Fibroblast of villous mesenchyme (primary cell): ENCODE data around the gene PGC. TPM values are rescaled to one million over a fixed set of nuclear protein-coding genes. Genes with fewer than 3 reads are reported as not detected.
A peak's percentile ranks its signal among the peaks of the same experiment; 100 is the strongest.

Experiments
- DNase-seq: peaks from one replicate; pipeline ENCODE4 v3.0.0-alpha.2; 2010; ENCODE audit warnings: low read depth
- H3K4me3 ChIP-seq: 2 replicates; pipeline ENCODE4 v1.5.1; 2011; ENCODE audit warnings: low read depth, mild to moderate bottlenecking, low read length
- CTCF ChIP-seq: IDR thresholded peaks from 2 replicates; pipeline ENCODE4 v1.5.1; 2012; ENCODE audit warnings: low read depth, mild to moderate bottlenecking, low read length; ENCODE audit not compliant: insufficient read depth
- total RNA-seq: library from RNA; depleted of rRNA; stranded (reverse); fragments of >200 nt; gene quantifications from 2 replicates; pipeline ENCODE4 v1.2.3, GENCODE V29; 2012

Gene PGC
- total RNA-seq, 1 donor, result not detected

DNA sequence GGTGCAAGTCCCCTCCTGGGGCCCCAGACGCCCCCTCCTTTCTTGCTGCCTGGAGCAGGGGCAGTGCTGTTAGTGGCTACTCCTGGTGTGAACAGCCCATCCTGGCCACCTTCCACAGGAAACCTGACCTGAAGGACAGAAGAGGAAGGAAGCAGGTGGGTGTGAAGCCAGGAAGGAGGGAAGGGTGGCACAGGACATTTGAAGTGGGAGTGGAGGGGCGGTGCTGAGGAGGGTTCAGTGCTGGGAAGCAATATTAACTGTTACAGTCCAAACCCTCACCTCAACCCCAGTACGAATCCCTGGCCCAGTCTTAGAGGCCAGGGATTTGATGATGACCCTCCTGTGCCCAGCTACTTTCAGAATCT, 34.2 kb upstream of the PGC start:
- no peak for TF ChIP-seq CTCF
- H3K4me3 ChIP-seq, result peak overlapping the region; percentile 78
- DNase-seq, result no peak

- no peak for TF ChIP-seq CTCF
- peak; percentile 16 for DNase-seq
- H3K4me3 ChIP-seq, result peak within 1 kb of the TSS; percentile 78
These were observed 33.6 kb upstream of the PGC start, which contains the start of gene PRICKLE4 for GRCh38 chr6:41780551-41781365. Gene PRICKLE4, plus strand, starts transcription at chr6:41780782. Its CDS starts 2,692 bp downstream, at chr6:41783474.

DNA sequence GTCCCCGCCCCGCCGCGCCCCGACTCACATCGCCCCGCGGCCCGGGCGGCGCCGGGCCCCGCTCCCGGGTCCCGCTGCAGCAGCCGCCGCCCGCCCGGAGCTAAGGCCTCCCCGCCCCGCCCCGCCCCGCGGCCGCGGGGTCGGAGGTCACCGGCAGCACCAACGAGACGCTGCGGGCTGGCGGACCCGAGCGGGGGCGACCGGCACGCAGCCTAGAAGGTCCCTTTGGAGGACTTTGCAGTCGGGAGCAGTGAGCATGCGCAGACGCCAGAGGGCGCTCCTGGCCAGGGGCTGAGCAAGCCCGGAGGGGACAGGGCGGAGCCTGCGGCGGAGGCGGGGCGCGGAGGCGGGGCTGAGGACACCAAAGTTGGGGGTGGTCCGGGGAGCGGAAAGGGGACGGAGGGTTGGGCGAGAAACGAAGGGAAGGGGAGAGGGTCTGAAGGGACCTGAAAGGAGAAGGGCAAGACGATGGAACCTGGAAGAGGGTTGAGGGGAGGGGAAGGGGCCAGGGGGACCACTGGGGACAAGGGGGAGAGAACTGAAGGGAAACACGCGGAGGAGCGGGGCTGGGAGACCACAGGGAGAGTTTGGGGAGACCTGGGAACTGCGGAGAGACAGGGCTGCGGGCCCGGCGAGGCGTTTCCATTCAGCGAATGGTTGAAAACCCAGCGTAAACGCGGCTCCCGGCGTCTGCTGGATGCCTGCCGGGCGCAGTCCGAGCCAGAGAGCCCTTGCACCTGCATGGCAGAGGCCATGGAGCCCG, 32.8 kb upstream of the PGC start, which contains the start of gene FRS3:
Gene FRS3, minus strand, starts transcription at position 113 of the 763 bp plus-strand sequence. CDS start 2,913 bp downstream, outside the sequence.
- peak; percentile 92 for TF ChIP-seq CTCF
- peak within 1 kb of the TSS; percentile 78 for H3K4me3 ChIP-seq
- peak; percentile 95 for DNase-seq

DNA sequence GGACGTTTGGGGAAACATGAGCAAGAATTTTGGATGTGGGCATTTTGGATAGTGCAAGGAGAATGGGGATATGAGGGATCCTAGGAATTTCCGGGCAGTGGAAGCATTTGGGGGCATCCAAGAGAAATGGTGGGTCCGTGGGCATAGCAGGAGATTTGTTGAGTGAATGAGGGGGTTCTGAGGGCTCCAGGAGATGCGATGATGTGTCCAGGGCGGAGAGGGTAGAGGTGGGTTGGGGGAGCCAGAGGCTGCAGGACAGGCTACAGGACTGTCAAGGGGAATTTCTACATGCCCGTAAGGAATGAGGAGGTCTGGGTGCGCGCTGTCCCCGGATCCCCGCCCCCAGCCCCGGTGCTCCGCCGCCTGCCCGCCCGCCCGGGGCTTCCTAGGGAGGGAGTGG, 32.1 kb upstream of the PGC start:
- TF ChIP-seq CTCF, result no peak
- peak overlapping the region; percentile 78 for H3K4me3 ChIP-seq
- DNase-seq, result no peak

DNA sequence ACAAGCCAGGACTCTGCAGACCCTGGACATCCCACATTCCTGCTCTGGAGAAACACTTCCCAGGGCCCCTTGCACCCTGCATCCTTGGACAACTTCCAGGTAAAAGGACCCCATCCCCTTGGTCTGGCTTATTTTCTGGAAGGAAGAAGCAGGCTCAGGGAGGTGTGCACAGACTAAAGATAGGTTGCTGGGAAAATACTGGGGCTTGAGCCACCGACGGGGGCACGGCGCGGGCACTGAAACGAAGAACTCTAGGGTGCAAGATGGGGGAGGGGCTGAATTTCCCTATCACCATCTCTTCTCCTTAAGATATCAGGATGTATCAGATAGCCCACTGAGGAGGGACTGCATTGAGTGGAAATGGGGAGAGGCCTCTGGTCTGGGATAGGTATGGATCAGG, 31.7 kb upstream of the PGC start:
- H3K4me3 ChIP-seq, result peak overlapping the region; percentile 78
- DNase-seq, result no peak

More for the DNA sequence above, 31.7 kb upstream of the PGC start:
- no peak for TF ChIP-seq CTCF
